COLO829 (cell line): ENCODE results near the gene THAP7.

ENCODE experiments used
- DNase-seq: peaks from one replicate; pipeline ENCODE4 v3.0.0; 2012; ENCODE audit warnings: low spot score

THAP7 gene

GRCh38 chr22:20993304-20994127 lies 8.4 kb downstream of the THAP7 start:
- no peak for DNase-seq

GRCh38 chr22:20992456-20993303 lies 9.2 kb downstream of the THAP7 start:
- DNase-seq = no peak

GRCh38 chr22:20992056-20992442 lies 9.9 kb downstream of the THAP7 start:
- DNase-seq = no peak

GRCh38 chr22:20991252-20992055 lies 10.5 kb downstream of the THAP7 start:
- no peak for DNase-seq

- no peak for DNase-seq
Observed at GRCh38 chr22:20990184-20991180, 11.4 kb downstream of the THAP7 start.

DNA sequence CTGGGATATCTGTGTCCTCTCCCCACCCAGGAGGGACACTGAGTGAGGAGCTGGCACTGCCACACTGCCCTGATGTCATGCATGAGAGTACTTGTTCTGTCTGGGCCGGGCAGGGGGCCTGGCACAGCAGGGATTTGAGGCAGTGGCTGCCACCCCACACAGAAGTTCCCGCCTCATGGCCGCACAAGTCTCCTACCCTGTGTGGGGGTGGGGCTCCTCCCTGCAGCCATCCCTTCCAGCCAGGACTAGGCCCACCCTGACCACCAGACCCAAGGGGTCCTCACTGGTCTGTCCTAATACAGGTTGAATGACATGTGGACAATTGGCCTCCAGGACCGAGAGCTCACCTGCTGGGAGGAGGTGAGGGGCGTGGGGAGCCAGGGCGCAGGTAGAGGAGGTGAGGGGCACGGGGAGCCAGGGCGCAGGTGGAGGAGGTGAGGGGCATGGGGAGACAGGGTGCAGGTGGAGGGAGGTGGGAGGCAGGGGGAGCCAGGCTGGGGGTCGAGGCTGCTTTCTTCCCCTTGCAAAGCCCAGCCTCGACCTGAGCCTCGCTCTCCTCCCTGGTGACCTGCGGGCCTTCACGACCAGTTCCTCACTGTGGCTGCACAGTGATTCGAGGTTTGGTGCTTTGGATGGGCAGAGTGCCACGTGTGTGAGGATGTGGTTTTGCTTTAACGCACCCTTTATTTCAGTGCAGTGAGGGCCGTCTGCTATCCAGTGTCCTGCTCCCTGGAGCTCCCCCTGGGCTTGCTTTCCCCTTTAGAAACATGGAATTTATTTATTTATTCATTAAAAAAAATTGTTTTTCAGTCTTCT lies 12.4 kb downstream of the THAP7 start:
- no peak for DNase-seq

- DNase-seq = no peak
Observed at GRCh38 chr22:20988573-20989322, 13.2 kb downstream of the THAP7 start.

DNA sequence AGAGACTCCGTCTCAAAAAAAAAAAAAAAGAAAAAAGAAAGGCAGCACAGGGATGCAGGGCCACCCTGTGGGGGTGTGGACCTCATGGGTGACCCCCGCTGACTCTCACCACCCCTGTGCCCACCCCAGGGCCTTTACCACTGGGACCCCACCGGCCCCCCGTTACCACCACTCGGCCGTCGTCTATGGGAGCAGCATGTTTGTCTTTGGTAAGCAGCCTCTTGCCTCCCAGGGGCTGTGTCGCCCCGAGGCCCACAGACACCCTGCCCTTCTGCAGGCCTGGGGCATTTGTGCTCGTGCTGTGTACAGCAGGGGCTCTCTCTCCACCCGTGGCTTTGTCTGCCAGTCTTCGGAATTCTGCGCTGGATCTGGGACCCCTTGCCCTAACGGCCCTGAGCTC lies 14.5 kb downstream of the THAP7 start:
- DNase-seq = no peak

GRCh38 chr22:20986365-20986764 lies 15.6 kb downstream of the THAP7 start:
- DNase-seq = no peak

GRCh38 chr22:20985720-20986119 lies 16.2 kb downstream of the THAP7 start:
- DNase-seq = no peak

DNA sequence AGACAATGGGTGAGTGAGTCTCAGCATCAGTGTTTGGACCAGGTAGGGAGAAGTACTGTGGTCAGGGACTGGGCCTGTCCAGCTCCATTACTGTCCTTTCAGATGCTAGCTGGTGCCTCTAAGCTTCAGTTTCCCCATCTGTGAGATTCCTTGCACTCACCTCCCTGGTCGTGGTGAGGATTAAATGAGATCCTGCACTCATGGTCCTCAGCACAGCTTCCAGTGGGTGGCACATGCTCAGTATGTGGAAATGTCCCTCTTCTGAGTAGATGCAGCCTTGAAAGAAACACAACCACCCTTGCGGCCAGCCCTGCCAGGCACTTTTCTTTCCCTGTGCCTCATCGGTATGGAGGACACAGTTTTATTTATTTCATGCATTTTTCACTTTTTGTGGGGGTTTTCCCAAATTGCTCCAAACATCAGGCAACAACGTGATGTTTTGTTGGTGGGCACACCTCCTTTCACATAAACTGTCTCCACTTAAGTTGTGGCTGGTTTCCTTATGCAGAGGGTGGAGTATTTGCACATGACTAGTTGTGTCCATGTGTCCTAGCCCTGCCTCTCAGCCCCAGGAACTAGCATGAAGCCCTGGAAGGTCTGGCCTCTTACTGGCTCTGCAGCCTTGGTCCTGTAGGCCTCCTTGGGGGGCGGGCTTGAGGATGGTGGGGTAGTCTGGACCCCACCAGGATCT lies 18.7 kb downstream of the THAP7 start:
- DNase-seq = no peak

DNA sequence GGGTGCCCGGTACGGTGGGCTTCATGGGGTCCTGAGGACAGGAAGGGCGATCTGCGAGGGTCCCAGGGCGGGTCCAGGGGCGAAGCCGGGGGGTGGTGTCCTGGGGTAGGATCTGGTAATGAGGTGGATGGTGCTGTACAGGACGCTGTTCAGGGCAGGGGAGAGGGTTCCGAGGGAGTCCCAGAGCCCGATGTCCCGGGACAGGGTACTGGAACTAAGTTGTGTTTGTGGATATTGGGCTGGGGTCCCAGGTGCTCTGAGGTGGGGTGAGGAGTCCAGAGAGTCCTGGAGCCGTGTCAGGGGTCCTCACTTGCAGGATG lies 19.4 kb downstream of the THAP7 start:
- no peak for DNase-seq

- peak; percentile 71 for DNase-seq
Observed at GRCh38 chr22:20981787-20982562, 19.9 kb downstream of the THAP7 start, which contains the start of gene LZTR1. TSS of gene LZTR1 (plus strand) at chr22:20982297. CDS start at chr22:20982372, 75 bp downstream.

- no peak for DNase-seq
Observed at GRCh38 chr22:20980938-20981722, 20.8 kb downstream of the THAP7 start.

- DNase-seq = no peak
Observed at GRCh38 chr22:20980523-20980922, 21.4 kb downstream of the THAP7 start.

- no peak for DNase-seq
Observed at GRCh38 chr22:20979940-20980453, 21.9 kb downstream of the THAP7 start.

GRCh38 chr22:20979243-20979809 lies 22.6 kb downstream of the THAP7 start:
- peak; percentile 83 for DNase-seq
